ENCODE data around the gene GABARAP.

GRCh38 chr17:7260151-7260550, 17.9 kb upstream of the GABARAP start:
- no peak for TF ChIP-seq CTCF (IDR thresholded peaks at IDR 0.05)
- TF ChIP-seq GATA2 (CRISPR knock-in tag; IDR thresholded peaks at IDR 0.05): no peak
- TF ChIP-seq TCF12 (IDR thresholded peaks at IDR 0.05): no peak
- no peak for TF ChIP-seq POLR2AphosphoS5 (IDR thresholded peaks at IDR 0.05; ENCODE audit: low read depth, low read length)
- TF ChIP-seq YY1 (IDR thresholded peaks at IDR 0.05; ENCODE audit: low read depth): no peak
- no peak for TF ChIP-seq TAF1 (IDR thresholded peaks at IDR 0.05; ENCODE audit: borderline replicate concordance, low read depth, low read length)
- no peak for TF ChIP-seq NRF1 (IDR thresholded peaks at IDR 0.05; ENCODE audit: low read depth, low read length)
- TF ChIP-seq RCOR1 (IDR thresholded peaks at IDR 0.05; ENCODE audit: low read length): no peak
